ENCODE data around the gene DROSHA. TPM values are rescaled to one million over a fixed set of nuclear protein-coding genes. Genes with fewer than 3 reads are reported as not detected.

Gene DROSHA
- total and polyA plus RNA-seq, 2 donors (not counting 3 experiments of a cell fraction or from before 2014, with no cell fraction given): 49.1 to 96.4 TPM

- ChIA-PET CTCF (interaction anchor here (1.0 kb wide), 1 partner anchor 22 kb away, joined by 3 read pairs; no protein-coding TSS in a partner anchor), POLR2A (no interaction called here)
- intact Hi-C loops (cut with micrococcal nuclease) (no loop called here), dilution Hi-C loops (cut with MboI; ENCODE audit: extremely low pct_ligation_motif_present, low sequenced_read_pairs) (no loop called here)
- FAIRE-seq (no peak), DNase-seq (ENCODE audit: low read depth, low spot score) (peak; percentile 23)
- no peaks in the 10 kb centered on the region for H3K79me2 ChIP-seq (ENCODE audit: control insufficient read depth, insufficient read depth, low read length)
- no peak overlapping the region for H3K4me3 ChIP-seq (replicated peaks in 1 of 3; ENCODE audit: insufficient read depth in 1 of 3, low read depth in 1 of 3, low read length in 3 of 3)
- no TSS peak for BruUV-seq (replicated peaks)
- H3K4me2 ChIP-seq (ENCODE audit: insufficient read depth, low read length): no peak overlapping the region
- H2AFZ ChIP-seq (ENCODE audit: low read depth, low read length): no peak overlapping the region
- H3K9ac ChIP-seq (replicated peaks; ENCODE audit: extremely low read depth, insufficient read depth, low read length): no peak overlapping the region
- H3K27ac ChIP-seq (ENCODE audit: insufficient read depth, low read depth, low read length): no peak overlapping the region
- no peaks in the 10 kb centered on the region for H4K20me1 ChIP-seq (replicated peaks; ENCODE audit: control insufficient read depth, extremely low read depth, insufficient read depth, low read length)
- TF ChIP-seq, protein P1, sequence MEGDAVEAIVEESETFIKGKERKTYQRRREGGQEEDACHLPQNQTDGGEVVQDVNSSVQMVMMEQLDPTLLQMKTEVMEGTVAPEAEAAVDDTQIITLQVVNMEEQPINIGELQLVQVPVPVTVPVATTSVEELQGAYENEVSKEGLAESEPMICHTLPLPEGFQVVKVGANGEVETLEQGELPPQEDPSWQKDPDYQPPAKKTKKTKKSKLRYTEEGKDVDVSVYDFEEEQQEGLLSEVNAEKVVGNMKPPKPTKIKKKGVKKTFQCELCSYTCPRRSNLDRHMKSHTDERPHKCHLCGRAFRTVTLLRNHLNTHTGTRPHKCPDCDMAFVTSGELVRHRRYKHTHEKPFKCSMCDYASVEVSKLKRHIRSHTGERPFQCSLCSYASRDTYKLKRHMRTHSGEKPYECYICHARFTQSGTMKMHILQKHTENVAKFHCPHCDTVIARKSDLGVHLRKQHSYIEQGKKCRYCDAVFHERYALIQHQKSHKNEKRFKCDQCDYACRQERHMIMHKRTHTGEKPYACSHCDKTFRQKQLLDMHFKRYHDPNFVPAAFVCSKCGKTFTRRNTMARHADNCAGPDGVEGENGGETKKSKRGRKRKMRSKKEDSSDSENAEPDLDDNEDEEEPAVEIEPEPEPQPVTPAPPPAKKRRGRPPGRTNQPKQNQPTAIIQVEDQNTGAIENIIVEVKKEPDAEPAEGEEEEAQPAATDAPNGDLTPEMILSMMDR (IDR thresholded peaks at IDR 0.05; ENCODE audit: extremely low read depth in 1 of 2, insufficient read depth in 1 of 2, low read depth in 1 of 2, low read length in 2 of 2): no peak
- no peak for TF ChIP-seq JUN (IDR thresholded peaks at IDR 0.05; ENCODE audit: borderline replicate concordance, insufficient read depth, insufficient read length, low read depth)
- TF ChIP-seq FOS (IDR thresholded peaks at IDR 0.05; ENCODE audit: borderline replicate concordance, insufficient read depth, low read length): no peak
- TF ChIP-seq GATA2 (IDR thresholded peaks at IDR 0.05; ENCODE audit: insufficient read depth, insufficient read length, low read depth, low read length): no peak
- no peak for TF ChIP-seq MAX (IDR thresholded peaks at IDR 0.05; ENCODE audit: insufficient read depth, insufficient read length)
- TF ChIP-seq EZH2 (IDR thresholded peaks at IDR 0.05; ENCODE audit: borderline replicate concordance, low read depth, low read length, severe bottlenecking): no peak
- no peak for TF ChIP-seq POLR2AphosphoS5 (IDR thresholded peaks at IDR 0.05; ENCODE audit: insufficient read depth, low read depth, low read length)
- no peak for TF ChIP-seq POLR2A (IDR thresholded peaks at IDR 0.05; ENCODE audit: low read depth, low read length)
- no peak for TF ChIP-seq MYC (IDR thresholded peaks at IDR 0.05; ENCODE audit: low read depth, low read length)
- peaks cover 0 to 2% of the 10 kb centered on the region in 2 experiments for H3K36me3 ChIP-seq (ENCODE audit: control insufficient read depth in 2 of 2, extremely low read depth in 1 of 2, insufficient read depth in 2 of 2, low read length in 2 of 2)
- H3K9me3 ChIP-seq (replicated peaks; ENCODE audit: control insufficient read depth, insufficient read depth, low read length): no peaks in the 10 kb centered on the region
- H3K9me1 ChIP-seq (replicated peaks; ENCODE audit: control insufficient read depth, extremely low read depth, insufficient read depth, low read length): no peaks in the 10 kb centered on the region
- no peaks in the 10 kb centered on the region for H3K27me3 ChIP-seq (ENCODE audit: control insufficient read depth in 2 of 2, insufficient read depth in 2 of 2, low read length in 2 of 2)
- no peaks in the 10 kb centered on the region for H3K4me1 ChIP-seq (ENCODE audit: control insufficient read depth, extremely low read depth, insufficient read depth, low read length)
These were observed 89.7 kb downstream of the DROSHA start for GRCh38 chr5:31442058-31442745.

Data from endothelial cell of umbilical vein (primary cell).